AG20443 (cell line): ENCODE measurements around the gene KCNIP3.

Experiments used
- DNase-seq: peaks from one replicate; pipeline ENCODE4 v3.0.0; 2012; ENCODE audit warnings: low spot score, mixed read lengths

Gene KCNIP3

GRCh38 chr2:95275151-95275515, 22.0 kb upstream of the KCNIP3 start:
- DNase-seq = no peak

GRCh38 chr2:95275601-95276243, 21.4 kb upstream of the KCNIP3 start:
- no peak for DNase-seq

- DNase-seq = no peak
These were observed 20.8 kb upstream of the KCNIP3 start for GRCh38 chr2:95276244-95276887.

GRCh38 chr2:95276888-95277245, 20.3 kb upstream of the KCNIP3 start:
- DNase-seq = no peak

GRCh38 chr2:95277246-95277906, 19.8 kb upstream of the KCNIP3 start:
- DNase-seq = no peak

GRCh38 chr2:95278051-95278471, 19.1 kb upstream of the KCNIP3 start:
- DNase-seq = peak; percentile 79

- no peak for DNase-seq
These were observed 18.4 kb upstream of the KCNIP3 start for GRCh38 chr2:95278637-95279225.

- no peak for DNase-seq
These were observed 17.6 kb upstream of the KCNIP3 start for GRCh38 chr2:95279435-95280035.

- DNase-seq = no peak
These were observed 16.1 kb upstream of the KCNIP3 start for GRCh38 chr2:95281071-95281470.

- no peak for DNase-seq
These were observed 15.4 kb upstream of the KCNIP3 start for GRCh38 chr2:95281786-95282185.

- no peak for DNase-seq
These were observed 14.7 kb upstream of the KCNIP3 start for GRCh38 chr2:95282458-95282857.

GRCh38 chr2:95283562-95283961, 13.6 kb upstream of the KCNIP3 start:
- DNase-seq = no peak

- DNase-seq = no peak
These were observed 12.1 kb upstream of the KCNIP3 start for GRCh38 chr2:95284886-95285541.

GRCh38 chr2:95285542-95285932, 11.6 kb upstream of the KCNIP3 start:
- no peak for DNase-seq

- DNase-seq = no peak
These were observed 9.8 kb upstream of the KCNIP3 start for GRCh38 chr2:95287336-95287735.

- no peak for DNase-seq
These were observed 9.3 kb upstream of the KCNIP3 start for GRCh38 chr2:95287806-95288205.

GRCh38 chr2:95289253-95289652, 7.9 kb upstream of the KCNIP3 start:
- DNase-seq = no peak

GRCh38 chr2:95291222-95291621, 5.9 kb upstream of the KCNIP3 start:
- no peak for DNase-seq

- DNase-seq = no peak
These were observed 4.4 kb upstream of the KCNIP3 start for GRCh38 chr2:95292623-95293260.

- DNase-seq = no peak
These were observed 2.4 kb upstream of the KCNIP3 start for GRCh38 chr2:95294579-95295250.

- no peak for DNase-seq
These were observed 1.8 kb upstream of the KCNIP3 start for GRCh38 chr2:95295376-95295775.
